Measurements from ENCODE around the gene ZNF174.

Gene ZNF174

GRCh38 chr16:3389663-3390338 is 11.2 kb upstream of the ZNF174 start:
- TF ChIP-seq CTCF (IDR thresholded peaks at IDR 0.05; ENCODE audit: low read length, missing control alignments) = no peak
- DNase-seq (ENCODE audit: low read depth) = no peak
- no peak overlapping the region for H3K4me3 ChIP-seq (replicated peaks; ENCODE audit: low read depth, low read length)

GRCh38 chr16:3400446-3400778 is 603 bp upstream of the ZNF174 start:
- no peak for DNase-seq (ENCODE audit: low read depth)
- H3K4me3 ChIP-seq (replicated peaks; ENCODE audit: low read depth, low read length) = peak overlapping the region; percentile 76

GRCh38 chr16:3401719-3402397 is 843 bp downstream of the ZNF174 start:
- no peak for TF ChIP-seq CTCF (IDR thresholded peaks at IDR 0.05; ENCODE audit: low read length, missing control alignments)
- peak overlapping the region; percentile 76 for H3K4me3 ChIP-seq (replicated peaks; ENCODE audit: low read depth, low read length)
- DNase-seq (ENCODE audit: low read depth) = peak; percentile 10

More at GRCh38 chr16:3400446-3400778, 603 bp upstream of the ZNF174 start:
- TF ChIP-seq CTCF (IDR thresholded peaks at IDR 0.05; ENCODE audit: low read length, missing control alignments) = no peak

- no peak for TF ChIP-seq CTCF (IDR thresholded peaks at IDR 0.05; ENCODE audit: low read length, missing control alignments)
- H3K4me3 ChIP-seq (replicated peaks; ENCODE audit: low read depth, low read length) = no peak overlapping the region
- no peak for DNase-seq (ENCODE audit: low read depth)
Measured at GRCh38 chr16:3408561-3409197, 7.7 kb downstream of the ZNF174 start.

- TF ChIP-seq CTCF (IDR thresholded peaks at IDR 0.05; ENCODE audit: low read length, missing control alignments) = no peak
- no peak for DNase-seq (ENCODE audit: low read depth)
- no peak overlapping the region for H3K4me3 ChIP-seq (replicated peaks; ENCODE audit: low read depth, low read length)
Measured at GRCh38 chr16:3413730-3414379, 12.8 kb downstream of the ZNF174 start.

- peak; percentile 22 for DNase-seq (ENCODE audit: low read depth)
- TF ChIP-seq CTCF (IDR thresholded peaks at IDR 0.05; ENCODE audit: low read length, missing control alignments) = no peak
- H3K4me3 ChIP-seq (replicated peaks; ENCODE audit: low read depth, low read length) = peak overlapping the region; percentile 17
Measured at GRCh38 chr16:3431779-3432219, 30.8 kb downstream of the ZNF174 start.
